Rectal smooth muscle tissue (tissue), 1 donor: ENCODE data around the gene NVL.
"Not testable (repeated sequence)": the region's sequence is repeated elsewhere in the genome, so short reads cannot be mapped to it uniquely, and the experiment has no call there.

ENCODE experiments used
- H3K27ac ChIP-seq: one replicate; pipeline ENCODE4 v1.7.0; 2013; ENCODE audit warnings: low read depth, low read length, inconsistent platforms
- H3K27me3 ChIP-seq: one replicate; pipeline ENCODE4 v1.7.0; 2013; ENCODE audit warnings: low read length; ENCODE audit not compliant: control insufficient read depth, insufficient read depth
- H3K36me3 ChIP-seq: one replicate; pipeline ENCODE4 v1.7.0; 2013; ENCODE audit warnings: low read length; ENCODE audit not compliant: control insufficient read depth, insufficient read depth
- H3K4me1 ChIP-seq: one replicate; pipeline ENCODE4 v1.7.0; 2013; ENCODE audit warnings: low read length; ENCODE audit not compliant: control insufficient read depth, insufficient read depth
- H3K4me3 ChIP-seq: one replicate; pipeline ENCODE4 v1.7.0; 2013; ENCODE audit warnings: low read length
- H3K9ac ChIP-seq: one replicate; pipeline ENCODE4 v1.7.0; 2013; ENCODE audit warnings: low read length

The NVL gene

GRCh38 chr1:224329484-224329841, 509 bp downstream of the NVL start:
- peak overlapping the region; percentile 79 for H3K4me3 ChIP-seq
- no peaks in the 10 kb centered on the region for H3K36me3 ChIP-seq
- H3K9ac ChIP-seq = peak overlapping the region; percentile 89
- H3K27ac ChIP-seq = peak overlapping the region; percentile 91
- H3K4me1 ChIP-seq = peaks cover 7% of the 10 kb centered on the region
- no peaks in the 10 kb centered on the region for H3K27me3 ChIP-seq

GRCh38 chr1:224328644-224329043, 1.3 kb downstream of the NVL start:
- peaks cover 7% of the 10 kb centered on the region for H3K4me1 ChIP-seq
- no peaks in the 10 kb centered on the region for H3K36me3 ChIP-seq
- H3K4me3 ChIP-seq = peak overlapping the region; percentile 79
- H3K27me3 ChIP-seq = no peaks in the 10 kb centered on the region
- H3K27ac ChIP-seq = no peak overlapping the region
- no peak overlapping the region for H3K9ac ChIP-seq

- H3K27ac ChIP-seq = no peak overlapping the region
Measured at GRCh38 chr1:224325959-224326358, 4.0 kb downstream of the NVL start.

GRCh38 chr1:224321706-224322105, 8.3 kb downstream of the NVL start:
- Histone ChIP-seq H3K4me1 (no peaks in the 10 kb centered on the region), H3K36me3 (no peaks in the 10 kb centered on the region), H3K27ac (no peak overlapping the region), H3K9ac (no peak overlapping the region), H3K4me3 (no peak overlapping the region), H3K27me3 (no peaks in the 10 kb centered on the region)

More at GRCh38 chr1:224325959-224326358, 4.0 kb downstream of the NVL start:
- no peak overlapping the region for H3K9ac ChIP-seq
- no peaks in the 10 kb centered on the region for H3K36me3 ChIP-seq
- peaks cover 7% of the 10 kb centered on the region for H3K4me1 ChIP-seq
- no peak overlapping the region for H3K4me3 ChIP-seq
- no peaks in the 10 kb centered on the region for H3K27me3 ChIP-seq

DNA sequence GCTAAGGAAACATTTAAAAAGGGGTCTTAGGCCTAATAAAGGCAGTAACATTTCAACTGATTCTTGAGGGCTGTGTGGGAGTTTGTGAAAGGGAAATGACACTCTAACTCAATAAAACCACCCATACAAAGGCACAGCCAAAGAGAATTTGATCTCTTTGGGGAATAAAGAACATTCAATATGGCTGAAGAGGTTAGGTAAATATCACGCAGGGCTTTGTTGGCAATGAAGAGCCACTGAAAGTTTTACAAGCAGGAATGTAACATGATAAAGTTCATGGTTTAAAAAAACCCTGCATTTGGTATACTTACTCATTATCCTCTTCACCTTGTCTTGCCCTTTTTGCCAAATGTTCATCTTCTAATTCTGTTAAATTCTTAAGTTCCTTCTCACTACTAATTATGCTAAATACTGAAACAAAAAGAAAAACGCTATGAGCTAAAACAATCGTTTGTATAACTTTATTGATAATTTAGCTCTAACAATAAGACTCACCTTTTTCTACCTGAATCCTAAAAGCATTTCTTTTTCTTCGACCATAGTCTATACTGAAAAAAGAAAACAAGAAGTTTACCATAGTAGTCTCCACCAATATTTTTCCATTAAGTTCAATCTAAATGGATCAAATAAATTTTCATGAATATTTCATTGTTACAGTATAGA, 12.5 kb downstream of the NVL start:
- H3K4me1 ChIP-seq = no peaks in the 10 kb centered on the region
- H3K4me3 ChIP-seq = no peak overlapping the region
- no peak overlapping the region for H3K27ac ChIP-seq
- H3K9ac ChIP-seq = no peak overlapping the region
- H3K27me3 ChIP-seq = no peaks in the 10 kb centered on the region
- H3K36me3 ChIP-seq = no peaks in the 10 kb centered on the region

DNA sequence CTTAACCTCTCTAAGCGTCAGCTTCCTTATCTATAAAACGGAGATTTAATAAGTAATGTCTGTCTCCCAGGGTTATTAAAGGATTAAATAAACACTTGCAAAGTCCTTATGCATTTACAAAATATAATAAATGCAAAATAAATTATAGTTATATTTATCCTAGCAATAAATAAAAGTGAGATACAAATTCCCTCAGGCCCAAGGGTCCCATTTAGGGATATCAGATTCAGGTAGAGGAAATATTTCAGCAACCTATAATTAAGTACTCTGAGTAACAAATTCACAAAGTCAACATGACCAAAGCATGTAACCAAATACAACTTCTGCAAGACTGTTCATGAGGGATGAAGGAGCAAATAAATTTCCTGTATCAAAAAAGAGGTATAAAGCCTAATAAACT, 17.9 kb downstream of the NVL start:
- Histone ChIP-seq H3K9ac (no peak overlapping the region), H3K4me1 (no peaks in the 10 kb centered on the region), H3K36me3 (no peaks in the 10 kb centered on the region), H3K27ac (no peak overlapping the region), H3K4me3 (no peak overlapping the region), H3K27me3 (no peaks in the 10 kb centered on the region)

- H3K9ac ChIP-seq, H3K27me3 ChIP-seq, H3K36me3 ChIP-seq, H3K27ac ChIP-seq, H3K4me3 ChIP-seq, H3K4me1 ChIP-seq: not testable (repeated sequence)
Measured at GRCh38 chr1:224311503-224311902, 18.5 kb downstream of the NVL start.

GRCh38 chr1:224308064-224308463, 21.9 kb downstream of the NVL start:
- H3K4me1 ChIP-seq = no peaks in the 10 kb centered on the region
- no peak overlapping the region for H3K27ac ChIP-seq
- no peaks in the 10 kb centered on the region for H3K27me3 ChIP-seq
- peaks cover 9% of the 10 kb centered on the region for H3K36me3 ChIP-seq
- no peak overlapping the region for H3K9ac ChIP-seq
- H3K4me3 ChIP-seq = no peak overlapping the region

DNA sequence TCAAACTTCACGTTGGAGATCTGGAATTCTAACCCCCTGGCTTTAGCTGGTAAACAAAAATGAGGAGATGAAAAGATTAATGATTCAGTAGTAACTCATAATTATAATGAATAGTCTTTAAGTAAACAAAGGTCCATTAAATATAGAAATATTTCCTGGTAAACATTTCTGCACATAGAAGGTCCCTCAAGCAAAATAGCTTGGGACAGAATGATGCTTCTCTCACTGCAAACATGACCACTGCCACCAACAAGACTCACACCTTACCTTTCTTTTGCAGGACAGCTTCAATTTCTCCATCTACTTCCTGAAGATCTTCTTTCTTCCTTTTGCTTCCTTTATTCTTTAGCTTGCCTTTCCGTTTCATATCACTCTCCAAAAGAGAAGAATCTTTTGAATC, 25.2 kb downstream of the NVL start:
- no peak overlapping the region for H3K9ac ChIP-seq
- H3K27me3 ChIP-seq = no peaks in the 10 kb centered on the region
- no peak overlapping the region for H3K4me3 ChIP-seq
- H3K36me3 ChIP-seq = peaks cover 18% of the 10 kb centered on the region
- no peaks in the 10 kb centered on the region for H3K4me1 ChIP-seq
- H3K27ac ChIP-seq = no peak overlapping the region

- no peaks in the 10 kb centered on the region for H3K4me1 ChIP-seq
- no peak overlapping the region for H3K27ac ChIP-seq
- H3K9ac ChIP-seq = no peak overlapping the region
- H3K4me3 ChIP-seq = no peak overlapping the region
- no peaks in the 10 kb centered on the region for H3K27me3 ChIP-seq
- H3K36me3 ChIP-seq = peaks cover 22% of the 10 kb centered on the region
Measured at GRCh38 chr1:224302947-224303346, 27.0 kb downstream of the NVL start.

DNA sequence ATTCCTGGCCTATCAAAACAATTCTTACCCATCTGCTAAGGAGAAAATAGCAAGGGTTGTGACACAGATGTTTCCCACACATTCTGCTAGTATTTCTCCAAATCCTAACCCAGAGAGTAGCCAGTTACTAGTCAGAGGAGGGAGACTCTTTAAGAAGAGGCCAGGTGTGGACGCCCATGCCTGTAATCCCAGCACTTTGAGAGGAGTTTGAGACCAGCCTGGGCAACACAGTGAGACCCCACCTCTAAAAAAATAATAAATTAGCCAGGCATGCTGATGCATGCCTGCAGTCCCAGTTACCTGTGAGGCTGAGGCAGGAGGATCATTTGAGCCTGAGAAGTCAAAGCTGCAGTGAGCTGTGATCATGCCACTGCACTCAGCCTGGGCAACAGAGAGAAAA, 28.6 kb downstream of the NVL start:
- no peaks in the 10 kb centered on the region for H3K27me3 ChIP-seq
- peaks cover 24% of the 10 kb centered on the region for H3K36me3 ChIP-seq
- no peaks in the 10 kb centered on the region for H3K4me1 ChIP-seq
- H3K27ac ChIP-seq = no peak overlapping the region
- H3K9ac ChIP-seq = no peak overlapping the region
- H3K4me3 ChIP-seq = no peak overlapping the region

DNA sequence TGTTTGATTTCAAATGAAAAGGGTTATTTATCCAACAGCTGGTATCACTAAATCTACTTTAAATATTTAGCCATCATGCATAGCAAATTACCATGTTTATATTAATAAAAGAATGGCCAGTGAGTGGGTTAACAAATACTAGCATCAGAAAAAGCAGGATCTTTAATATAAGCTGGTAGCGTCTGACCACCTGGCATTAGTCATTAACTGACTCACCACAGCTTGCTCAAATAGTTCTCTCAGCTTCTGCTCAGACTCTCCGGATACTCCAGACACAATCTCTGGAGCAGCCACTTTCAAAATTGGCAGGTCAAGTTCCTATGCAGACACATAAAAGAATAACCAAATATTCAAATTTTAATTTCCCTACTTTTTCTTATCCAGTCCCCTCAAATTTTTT, 29.6 kb downstream of the NVL start:
- Histone ChIP-seq H3K36me3 (peaks cover 27% of the 10 kb centered on the region), H3K4me1 (no peaks in the 10 kb centered on the region), H3K9ac (no peak overlapping the region), H3K27ac (no peak overlapping the region), H3K4me3 (no peak overlapping the region), H3K27me3 (no peaks in the 10 kb centered on the region)
